ENCODE data around the gene GALNT7.

GALNT7 gene

GRCh38 chr4:173267711-173268110 is 99.1 kb downstream of the GALNT7 start:
- no peak for ATAC-seq
- DNase-seq, result no peak

- DNase-seq (no peak), ATAC-seq (no peak)
These were observed 100.7 kb downstream of the GALNT7 start for GRCh38 chr4:173269280-173269679.

- ATAC-seq, result no peak
- no peak for DNase-seq
These were observed 101.9 kb downstream of the GALNT7 start for GRCh38 chr4:173270312-173271027.

GRCh38 chr4:173272314-173272713 is 103.7 kb downstream of the GALNT7 start:
- ATAC-seq, result no peak
- DNase-seq, result no peak

GRCh38 chr4:173272996-173273395 is 104.4 kb downstream of the GALNT7 start:
- ATAC-seq (no peak), DNase-seq (no peak)

- no peak for DNase-seq
These were observed 105.3 kb downstream of the GALNT7 start for GRCh38 chr4:173273941-173274340.

GRCh38 chr4:173274744-173275143 is 106.1 kb downstream of the GALNT7 start:
- ATAC-seq (no peak), DNase-seq (no peak)

More at GRCh38 chr4:173273941-173274340, 105.3 kb downstream of the GALNT7 start:
- no peak for ATAC-seq

GRCh38 chr4:173275150-173275549 is 106.5 kb downstream of the GALNT7 start:
- DNase-seq (no peak), ATAC-seq (no peak)

GRCh38 chr4:173277340-173277739 is 108.7 kb downstream of the GALNT7 start:
- no peak for DNase-seq
- no peak for ATAC-seq

GRCh38 chr4:173280998-173281397 is 112.4 kb downstream of the GALNT7 start:
- ATAC-seq, result no peak
- DNase-seq, result no peak

- DNase-seq (no peak), ATAC-seq (no peak)
These were observed 113.0 kb downstream of the GALNT7 start for GRCh38 chr4:173281406-173282255.

- ATAC-seq (no peak), DNase-seq (no peak)
These were observed 113.6 kb downstream of the GALNT7 start for GRCh38 chr4:173282256-173282562.

GRCh38 chr4:173282626-173283025 is 114.0 kb downstream of the GALNT7 start:
- ATAC-seq, result no peak
- no peak for DNase-seq

GRCh38 chr4:173284463-173284862 is 115.9 kb downstream of the GALNT7 start:
- ATAC-seq (no peak), DNase-seq (no peak)

- no peak for DNase-seq
- ATAC-seq, result no peak
These were observed 118.9 kb downstream of the GALNT7 start for GRCh38 chr4:173287486-173287885.

- peak; percentile 36 for ATAC-seq
These were observed 119.7 kb downstream of the GALNT7 start for GRCh38 chr4:173288296-173288695.

GRCh38 chr4:173288698-173289352 is 120.2 kb downstream of the GALNT7 start:
- DNase-seq (no peak), ATAC-seq (no peak)

More at GRCh38 chr4:173288296-173288695, 119.7 kb downstream of the GALNT7 start:
- peak; percentile 83 for DNase-seq

GRCh38 chr4:173289353-173289727 is 120.7 kb downstream of the GALNT7 start:
- ATAC-seq (no peak), DNase-seq (no peak)

GRCh38 chr4:173291899-173292298 is 123.3 kb downstream of the GALNT7 start:
- ATAC-seq (no peak), DNase-seq (no peak)

- DNase-seq (no peak), ATAC-seq (no peak)
These were observed 125.1 kb downstream of the GALNT7 start for GRCh38 chr4:173293663-173294062.

- DNase-seq (no peak), ATAC-seq (no peak)
These were observed 125.8 kb downstream of the GALNT7 start for GRCh38 chr4:173294444-173294843.

GRCh38 chr4:173301518-173302201 is 133.0 kb downstream of the GALNT7 start:
- peak; percentile 66 for ATAC-seq
- no peak for DNase-seq

- ATAC-seq (no peak), DNase-seq (no peak)
These were observed 139.2 kb downstream of the GALNT7 start for GRCh38 chr4:173307778-173308177.

Data from stimulated activated naive CD8-positive, alpha-beta T cell treated with anti-CD3 and anti-CD28 coated beads, Interleukin-15, Interleukin-2, amounts not matched to agents 100 U/mL and 50 U/mL, for 24 hours (primary cell).